Glutamatergic neuron (in vitro differentiated cells): Measurements from ENCODE around the gene SDS. TPM values are rescaled to one million over a fixed set of nuclear protein-coding genes. Genes with fewer than 3 reads are reported as not detected.

Experiments
- DNase-seq: peaks from one replicate; pipeline ENCODE4 v3.0.0; 2022
- H3K27ac Mint-ChIP-seq: one replicate; pipeline ENCODE4 v1.8.0; 2020; ENCODE audit warnings: mild to moderate bottlenecking, mixed read lengths, inconsistent platforms; ENCODE audit not compliant: unreplicated experiment
- H3K27me3 Mint-ChIP-seq: one replicate; pipeline ENCODE4 v1.8.0; 2020; ENCODE audit warnings: mild to moderate bottlenecking, moderate library complexity, mixed read lengths, inconsistent platforms; ENCODE audit not compliant: unreplicated experiment
- H3K36me3 Mint-ChIP-seq: one replicate; pipeline ENCODE4 v1.8.0; 2020; ENCODE audit warnings: mild to moderate bottlenecking, mixed read lengths, inconsistent platforms; ENCODE audit not compliant: unreplicated experiment
- H3K4me1 Mint-ChIP-seq: one replicate; pipeline ENCODE4 v1.8.0; 2020; ENCODE audit warnings: mild to moderate bottlenecking, low read depth, mixed read lengths, inconsistent platforms; ENCODE audit not compliant: unreplicated experiment
- H3K4me3 Mint-ChIP-seq: one replicate; pipeline ENCODE4 v1.8.0; 2020; ENCODE audit warnings: mild to moderate bottlenecking, mixed read lengths, inconsistent platforms; ENCODE audit not compliant: unreplicated experiment
- H3K9me3 Mint-ChIP-seq: one replicate; pipeline ENCODE4 v1.8.0; 2020; ENCODE audit warnings: mild to moderate bottlenecking, moderate library complexity, mixed read lengths, inconsistent platforms; ENCODE audit not compliant: unreplicated experiment
- total RNA-seq: library from RNA; stranded (reverse); fragmentation: NEBNext Ultra II Directional; extraction: Animal tissue kit (Norgen Biotek cat#: 25700); gene quantifications from one replicate; pipeline ENCODE4 v1.2.1, GENCODE V29; 2021; ENCODE audit not compliant: unreplicated experiment
- TF ChIP-seq, protein P1 (sequence below): fragments of 200-600 bp; sonication (generic); IDR thresholded peaks from one replicate; pipeline ENCODE4 v1.5.0; 2021; ENCODE audit not compliant: partially characterized antibody, unreplicated experiment

SDS gene
- total RNA-seq, 1 donor from 2014 or later: not detected

- peaks cover 6% of the 10 kb centered on the region for H3K36me3 Mint-ChIP-seq
- no peak overlapping the region for H3K27ac Mint-ChIP-seq
- peaks cover 2% of the 10 kb centered on the region for H3K9me3 Mint-ChIP-seq
- H3K4me1 Mint-ChIP-seq: no peaks in the 10 kb centered on the region
- H3K4me3 Mint-ChIP-seq: no peak overlapping the region
- no peak for DNase-seq
- peaks cover 2% of the 10 kb centered on the region for H3K27me3 Mint-ChIP-seq
- TF ChIP-seq, protein P1, sequence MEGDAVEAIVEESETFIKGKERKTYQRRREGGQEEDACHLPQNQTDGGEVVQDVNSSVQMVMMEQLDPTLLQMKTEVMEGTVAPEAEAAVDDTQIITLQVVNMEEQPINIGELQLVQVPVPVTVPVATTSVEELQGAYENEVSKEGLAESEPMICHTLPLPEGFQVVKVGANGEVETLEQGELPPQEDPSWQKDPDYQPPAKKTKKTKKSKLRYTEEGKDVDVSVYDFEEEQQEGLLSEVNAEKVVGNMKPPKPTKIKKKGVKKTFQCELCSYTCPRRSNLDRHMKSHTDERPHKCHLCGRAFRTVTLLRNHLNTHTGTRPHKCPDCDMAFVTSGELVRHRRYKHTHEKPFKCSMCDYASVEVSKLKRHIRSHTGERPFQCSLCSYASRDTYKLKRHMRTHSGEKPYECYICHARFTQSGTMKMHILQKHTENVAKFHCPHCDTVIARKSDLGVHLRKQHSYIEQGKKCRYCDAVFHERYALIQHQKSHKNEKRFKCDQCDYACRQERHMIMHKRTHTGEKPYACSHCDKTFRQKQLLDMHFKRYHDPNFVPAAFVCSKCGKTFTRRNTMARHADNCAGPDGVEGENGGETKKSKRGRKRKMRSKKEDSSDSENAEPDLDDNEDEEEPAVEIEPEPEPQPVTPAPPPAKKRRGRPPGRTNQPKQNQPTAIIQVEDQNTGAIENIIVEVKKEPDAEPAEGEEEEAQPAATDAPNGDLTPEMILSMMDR: no peak
Observed at GRCh38 chr12:113448873-113449272, 45.2 kb upstream of the SDS start.

DNA sequence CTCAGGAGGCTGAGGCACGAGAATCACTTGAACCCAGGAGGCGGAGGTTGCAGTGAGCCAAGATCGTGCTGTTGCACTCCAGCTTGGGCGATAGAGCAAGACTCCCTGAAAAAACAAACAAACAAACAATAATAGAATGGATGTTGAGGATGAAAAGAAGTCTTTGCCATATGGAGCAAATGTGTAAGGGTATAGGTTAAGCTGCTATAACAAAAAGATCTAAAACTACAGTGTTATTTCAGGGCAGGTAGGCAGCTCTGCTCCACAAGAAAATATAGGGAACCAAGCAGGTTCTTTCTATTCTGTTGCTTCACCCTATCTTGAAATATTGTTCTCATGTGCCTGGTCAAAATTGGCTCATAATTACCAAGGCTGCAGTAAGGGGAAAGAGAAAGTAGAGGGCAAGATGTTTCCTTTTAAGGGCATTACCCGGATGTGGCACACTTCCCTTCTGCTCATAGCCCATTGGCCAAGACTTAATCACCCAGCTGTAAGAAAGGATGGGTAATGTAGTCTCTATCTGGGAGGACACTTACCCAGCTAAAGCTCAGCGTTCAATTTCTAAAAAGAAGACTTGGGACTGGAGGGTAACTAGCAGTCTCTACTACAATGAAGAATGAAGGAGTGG lies 42.0 kb upstream of the SDS start:
- Mint-ChIP-seq H3K36me3 (peaks cover 6% of the 10 kb centered on the region), H3K4me1 (no peaks in the 10 kb centered on the region), H3K9me3 (peaks cover 2% of the 10 kb centered on the region), H3K4me3 (no peak overlapping the region), H3K27me3 (peaks cover 2% of the 10 kb centered on the region), H3K27ac (no peak overlapping the region)
- no peak for DNase-seq
- TF ChIP-seq, protein P1: no peak

- Mint-ChIP-seq H3K4me3 (no peak overlapping the region), H3K27ac (no peak overlapping the region), H3K27me3 (peaks cover 2% of the 10 kb centered on the region), H3K36me3 (peaks cover 6% of the 10 kb centered on the region), H3K9me3 (peaks cover 2% of the 10 kb centered on the region), H3K4me1 (no peaks in the 10 kb centered on the region)
- TF ChIP-seq, protein P1: no peak
- DNase-seq: no peak
Observed at GRCh38 chr12:113443030-113443539, 39.4 kb upstream of the SDS start.

- Mint-ChIP-seq H3K27me3 (no peaks in the 10 kb centered on the region), H3K36me3 (peaks cover 3% of the 10 kb centered on the region), H3K27ac (no peak overlapping the region), H3K4me1 (no peaks in the 10 kb centered on the region), H3K4me3 (no peak overlapping the region), H3K9me3 (peaks cover under 1% of the 10 kb centered on the region)
- DNase-seq: no peak
- TF ChIP-seq, protein P1: no peak
Observed at GRCh38 chr12:113440947-113441782, 37.5 kb upstream of the SDS start.

GRCh38 chr12:113440336-113440735 lies 36.6 kb upstream of the SDS start:
- Mint-ChIP-seq H3K36me3 (no peaks in the 10 kb centered on the region), H3K4me3 (no peak overlapping the region), H3K9me3 (no peaks in the 10 kb centered on the region), H3K27ac (no peak overlapping the region), H3K27me3 (no peaks in the 10 kb centered on the region), H3K4me1 (no peaks in the 10 kb centered on the region)
- TF ChIP-seq, protein P1: no peak
- DNase-seq: no peak
